Brain microvascular endothelial cell (primary cell): ENCODE measurements around the gene SEL1L3.

ENCODE experiments used
- DNase-seq: peaks from one replicate; pipeline ENCODE4 v3.0.0-alpha.2; 2020
- H3K27ac ChIP-seq: fragments of 250-450 bp; sonication (Bioruptor Pico); 2 replicates; pipeline ENCODE4 v1.5.1; 2020; ENCODE audit warnings: mild to moderate bottlenecking, moderate library complexity
- H3K27me3 ChIP-seq: fragments of 250-450 bp; sonication (Bioruptor Pico); replicated peaks from 2 replicates; pipeline ENCODE4 v1.5.1; 2020; ENCODE audit warnings: mild to moderate bottlenecking
- H3K36me3 ChIP-seq: fragments of 250-450 bp; sonication (Bioruptor Pico); replicated peaks from 2 replicates; pipeline ENCODE4 v1.5.1; 2020; ENCODE audit warnings: mild to moderate bottlenecking
- H3K4me3 ChIP-seq: 2 replicates; pipeline ENCODE4 v1.5.1; 2011; ENCODE audit warnings: low read depth, mild to moderate bottlenecking, control low read depth, low read length, moderate library complexity
- in situ Hi-C: cut with HindIII; loops from 2 replicates; pipeline ENCODE4 v1.10.0; 2017; ENCODE audit warnings: low sequenced_read_pairs, low pct_ligation_motif_present
- TF ChIP-seq, protein P1 (sequence below): IDR thresholded peaks from 2 replicates; pipeline ENCODE4 v1.5.1; 2011; ENCODE audit warnings: low read depth, mild to moderate bottlenecking, moderate library complexity, low read length, control low read depth, inconsistent platforms; ENCODE audit errors: missing control alignments

SEL1L3 gene

DNA sequence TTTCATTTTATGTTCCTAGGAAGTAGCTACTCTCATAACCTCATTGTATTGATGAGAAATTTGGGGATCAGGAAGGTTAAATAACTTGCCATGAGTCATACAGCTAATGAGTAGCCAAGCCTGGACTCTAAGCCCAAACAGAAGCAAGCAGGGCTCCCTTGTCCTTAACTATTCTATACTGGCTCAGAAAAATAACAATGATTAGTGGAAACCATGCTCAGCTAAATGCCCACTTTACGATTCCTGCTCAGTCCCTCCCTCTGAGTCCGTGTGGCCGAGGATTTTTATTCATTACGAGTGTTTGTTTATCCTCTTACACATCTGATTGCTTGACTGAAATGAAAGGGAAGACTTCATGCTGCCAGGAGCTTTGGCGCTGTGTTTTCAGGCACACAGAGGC lies 106.3 kb downstream of the SEL1L3 start:
- in situ Hi-C loops, result loop anchor here (25.0 kb wide), 1 partner anchor 319 kb away; no protein-coding TSS in a partner anchor
- no peak overlapping the region for H3K27ac ChIP-seq
- no peaks in the 10 kb centered on the region for H3K27me3 ChIP-seq
- no peaks in the 10 kb centered on the region for H3K36me3 ChIP-seq
- no peak overlapping the region for H3K4me3 ChIP-seq
- TF ChIP-seq, protein P1, sequence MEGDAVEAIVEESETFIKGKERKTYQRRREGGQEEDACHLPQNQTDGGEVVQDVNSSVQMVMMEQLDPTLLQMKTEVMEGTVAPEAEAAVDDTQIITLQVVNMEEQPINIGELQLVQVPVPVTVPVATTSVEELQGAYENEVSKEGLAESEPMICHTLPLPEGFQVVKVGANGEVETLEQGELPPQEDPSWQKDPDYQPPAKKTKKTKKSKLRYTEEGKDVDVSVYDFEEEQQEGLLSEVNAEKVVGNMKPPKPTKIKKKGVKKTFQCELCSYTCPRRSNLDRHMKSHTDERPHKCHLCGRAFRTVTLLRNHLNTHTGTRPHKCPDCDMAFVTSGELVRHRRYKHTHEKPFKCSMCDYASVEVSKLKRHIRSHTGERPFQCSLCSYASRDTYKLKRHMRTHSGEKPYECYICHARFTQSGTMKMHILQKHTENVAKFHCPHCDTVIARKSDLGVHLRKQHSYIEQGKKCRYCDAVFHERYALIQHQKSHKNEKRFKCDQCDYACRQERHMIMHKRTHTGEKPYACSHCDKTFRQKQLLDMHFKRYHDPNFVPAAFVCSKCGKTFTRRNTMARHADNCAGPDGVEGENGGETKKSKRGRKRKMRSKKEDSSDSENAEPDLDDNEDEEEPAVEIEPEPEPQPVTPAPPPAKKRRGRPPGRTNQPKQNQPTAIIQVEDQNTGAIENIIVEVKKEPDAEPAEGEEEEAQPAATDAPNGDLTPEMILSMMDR, result no peak
- no peak for DNase-seq

DNA sequence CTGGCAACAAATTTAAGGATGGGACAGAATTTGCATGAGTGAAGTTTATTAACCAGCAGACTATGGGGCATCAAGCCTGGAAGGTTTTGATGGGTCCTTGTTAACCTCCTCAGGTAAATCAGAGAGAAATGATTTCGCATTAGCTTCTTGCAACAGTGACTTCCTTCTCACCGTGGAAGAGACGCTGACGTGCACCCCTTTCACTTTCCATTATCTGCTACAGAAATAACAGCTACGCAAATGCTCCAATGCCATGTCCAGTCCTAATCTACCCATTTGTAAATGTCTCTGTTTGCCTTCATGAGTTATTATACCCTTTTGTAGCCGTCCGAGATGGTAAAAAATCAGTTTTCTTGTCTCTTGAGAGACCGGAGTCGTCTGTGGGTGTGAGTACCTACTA lies 106.9 kb downstream of the SEL1L3 start:
- no peaks in the 10 kb centered on the region for H3K36me3 ChIP-seq
- no peak overlapping the region for H3K27ac ChIP-seq
- no peak for DNase-seq

DNA sequence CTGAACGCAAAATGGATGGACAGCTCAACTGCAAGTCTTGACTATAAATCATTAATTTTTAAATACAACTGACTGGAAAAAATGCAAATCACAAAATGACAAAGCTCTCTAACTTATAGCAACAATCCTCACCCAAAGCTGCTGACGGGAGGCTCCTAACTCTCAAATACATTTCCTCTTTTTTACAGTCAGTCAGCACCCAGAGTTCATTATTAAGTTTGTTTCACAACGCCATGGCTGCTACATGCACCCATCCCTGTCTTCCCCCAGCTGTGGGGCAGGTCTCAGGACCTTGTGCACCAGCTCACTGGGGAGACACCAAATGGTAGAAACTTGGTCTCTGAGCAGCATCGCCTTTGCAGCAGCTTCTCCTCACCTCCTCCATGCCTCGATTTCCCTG lies 109.5 kb downstream of the SEL1L3 start:
- no peak for DNase-seq
- TF ChIP-seq, protein P1, result no peak
- Histone ChIP-seq H3K4me3 (no peak overlapping the region), H3K27ac (no peak overlapping the region), H3K36me3 (no peaks in the 10 kb centered on the region), H3K27me3 (no peaks in the 10 kb centered on the region)
- in situ Hi-C loops, result loop anchor here (25.0 kb wide), 1 partner anchor 316 kb away; no protein-coding TSS in a partner anchor

More for the DNA sequence above, 106.9 kb downstream of the SEL1L3 start:
- Histone ChIP-seq H3K27me3 (no peaks in the 10 kb centered on the region), H3K4me3 (no peak overlapping the region)
- in situ Hi-C loops, result loop anchor here (25.0 kb wide), 1 partner anchor 319 kb away; no protein-coding TSS in a partner anchor
- TF ChIP-seq, protein P1, result no peak

DNA sequence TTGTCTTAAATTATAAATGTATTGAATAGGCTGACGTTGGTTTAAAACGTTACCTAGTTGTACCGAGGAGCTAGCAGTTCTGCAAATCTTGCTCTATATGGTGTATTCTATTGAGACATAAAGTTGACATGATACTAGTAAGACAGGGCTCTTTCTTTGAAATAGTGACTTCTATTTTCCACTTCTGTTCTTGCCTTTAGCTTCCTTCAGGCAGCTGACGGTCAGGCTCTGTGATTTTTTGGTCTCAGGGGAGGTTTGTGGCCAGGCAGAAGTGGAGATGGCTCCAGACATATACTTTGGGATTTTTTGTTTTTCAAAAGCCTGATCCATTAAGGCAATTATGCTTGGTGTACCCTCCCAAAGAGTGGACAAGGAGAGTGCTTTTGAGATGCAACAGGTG lies 111.9 kb downstream of the SEL1L3 start:
- in situ Hi-C loops, result loop anchor here (25.0 kb wide), 1 partner anchor 314 kb away; no protein-coding TSS in a partner anchor
- H3K27ac ChIP-seq, result no peak overlapping the region

DNA sequence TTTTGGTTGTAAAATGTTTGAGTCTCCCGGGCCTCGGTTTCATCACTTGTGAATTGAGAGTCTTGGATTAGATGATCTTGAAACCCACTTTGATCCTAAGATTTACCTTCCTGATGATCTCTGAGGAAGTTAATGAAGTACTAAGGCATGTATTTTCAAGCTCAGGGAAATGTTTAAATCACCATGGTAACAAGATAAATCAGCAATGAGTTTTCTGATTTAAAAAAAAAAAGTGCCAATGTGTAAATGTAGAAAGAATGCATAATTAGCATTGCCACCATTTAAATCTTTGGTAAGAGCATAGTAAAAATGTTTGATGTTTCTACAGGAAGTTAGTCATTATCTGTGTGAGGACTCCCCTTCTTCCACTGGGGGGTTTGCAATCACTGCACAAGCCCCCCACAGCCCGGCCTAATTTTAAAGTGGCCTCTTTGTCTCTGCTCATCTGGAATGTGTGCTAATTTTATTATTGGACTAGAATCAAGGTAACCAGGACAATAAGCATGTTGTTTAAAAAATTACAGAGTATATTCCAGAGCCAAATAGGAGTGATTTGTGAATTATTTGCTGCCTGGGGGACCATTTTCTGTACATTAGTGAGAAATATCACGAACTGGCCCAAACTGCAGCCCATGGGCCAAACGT lies 113.5 kb downstream of the SEL1L3 start:
- H3K36me3 ChIP-seq, result no peaks in the 10 kb centered on the region
- no peaks in the 10 kb centered on the region for H3K27me3 ChIP-seq
- in situ Hi-C loops, result no loop called here
- H3K4me3 ChIP-seq, result no peak overlapping the region
- no peak for DNase-seq
- no peak overlapping the region for H3K27ac ChIP-seq
- TF ChIP-seq, protein P1, result no peak

More for the DNA sequence above, 111.9 kb downstream of the SEL1L3 start:
- H3K36me3 ChIP-seq, result no peaks in the 10 kb centered on the region
- H3K27me3 ChIP-seq, result no peaks in the 10 kb centered on the region
- no peak for DNase-seq
- TF ChIP-seq, protein P1, result no peak
- H3K4me3 ChIP-seq, result no peak overlapping the region

DNA sequence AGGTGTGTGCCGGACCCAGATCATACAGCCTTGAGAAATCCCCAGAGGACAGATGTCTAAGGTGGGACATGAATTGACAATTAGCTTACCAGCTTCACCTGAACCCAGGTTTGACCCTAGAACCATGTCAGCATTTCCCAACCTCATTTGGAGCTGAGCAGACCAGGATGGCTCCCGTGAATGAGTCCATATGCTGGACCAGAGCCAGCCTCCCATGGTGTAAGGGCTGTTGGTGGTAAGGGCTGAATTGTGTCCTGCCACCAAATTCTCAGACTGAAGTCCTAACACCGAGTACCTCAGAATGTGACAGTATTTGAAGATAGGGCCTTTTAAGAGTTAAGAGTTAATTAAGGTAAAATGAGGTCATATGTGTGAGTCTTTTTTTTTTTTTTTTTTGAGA lies 118.8 kb downstream of the SEL1L3 start:
- no peaks in the 10 kb centered on the region for H3K36me3 ChIP-seq
- TF ChIP-seq, protein P1, result no peak
- no peak for DNase-seq
- H3K27ac ChIP-seq, result no peak overlapping the region
- in situ Hi-C loops, result no loop called here
- H3K27me3 ChIP-seq, result no peaks in the 10 kb centered on the region
- H3K4me3 ChIP-seq, result no peak overlapping the region
